Ectodermal cell (in vitro differentiated cells): ENCODE data around the gene PITPNM2.

Experiments
- H3K27ac ChIP-seq: 2 replicates; pipeline ENCODE4 v1.7.0; 2013; ENCODE audit warnings: mild to moderate bottlenecking, low read depth, low read length; ENCODE audit not compliant: insufficient read depth, poor library complexity, severe bottlenecking
- H3K27me3 ChIP-seq: 2 replicates; pipeline ENCODE4 v1.7.0; 2013; ENCODE audit warnings: mild to moderate bottlenecking, low read length; ENCODE audit not compliant: insufficient read depth, control insufficient read depth, poor library complexity, severe bottlenecking
- H3K36me3 ChIP-seq: one replicate; pipeline ENCODE4 v1.7.0; 2013; ENCODE audit warnings: low read length; ENCODE audit not compliant: control insufficient read depth, insufficient read depth
- H3K4me1 ChIP-seq: one replicate; pipeline ENCODE4 v1.7.0; 2013; ENCODE audit warnings: low read length; ENCODE audit not compliant: control insufficient read depth, insufficient read depth
- H3K4me3 ChIP-seq: 2 replicates; pipeline ENCODE4 v1.7.0; 2013; ENCODE audit warnings: low read depth, low read length, control low read depth; ENCODE audit not compliant: insufficient read depth
- H3K9me3 ChIP-seq: 2 replicates; pipeline ENCODE4 v1.7.0; 2013; ENCODE audit warnings: mild to moderate bottlenecking, low read length, moderate library complexity; ENCODE audit not compliant: control insufficient read depth
- whole genome bisulfite sequencing, 2 experiments: methylation state at CpG; one replicate each; pipeline ENCODE4 v1.1.7; 2013; ENCODE audit warnings: missing lambda C conversion rate in 2 of 2; 5-methylcytosine and 5-hydroxymethylcytosine counted together

Gene PITPNM2

GRCh38 chr12:123134826-123135225 is 16.1 kb downstream of the PITPNM2 start:
- Histone ChIP-seq H3K27me3 (no peaks in the 10 kb centered on the region), H3K4me1 (peaks cover 9% of the 10 kb centered on the region), H3K4me3 (no peak overlapping the region), H3K9me3 (no peaks in the 10 kb centered on the region), H3K36me3 (no peaks in the 10 kb centered on the region), H3K27ac (no peak overlapping the region)
- WGBS, 2 experiments, result 94 to 95% methylated on average over 5 to 6 of the region's 6 CpGs

- H3K27ac ChIP-seq, result no peak overlapping the region
- no peaks in the 10 kb centered on the region for H3K27me3 ChIP-seq
- H3K9me3 ChIP-seq, result no peaks in the 10 kb centered on the region
- no peaks in the 10 kb centered on the region for H3K36me3 ChIP-seq
- peaks cover 5% of the 10 kb centered on the region for H3K4me1 ChIP-seq
- no peak overlapping the region for H3K4me3 ChIP-seq
- 94 to 95% methylated on average over 9 of the region's 9 CpGs for WGBS, 2 experiments
Measured at GRCh38 chr12:123134271-123134671, 16.6 kb downstream of the PITPNM2 start.

- no peak overlapping the region for H3K27ac ChIP-seq
- H3K36me3 ChIP-seq, result no peaks in the 10 kb centered on the region
- H3K4me1 ChIP-seq, result peaks cover 5% of the 10 kb centered on the region
- no peaks in the 10 kb centered on the region for H3K27me3 ChIP-seq
- H3K9me3 ChIP-seq, result no peaks in the 10 kb centered on the region
- WGBS, 2 experiments, result 90 to 95% methylated on average over 9 of the region's 9 CpGs
- no peak overlapping the region for H3K4me3 ChIP-seq
Measured at GRCh38 chr12:123133701-123134100, 17.2 kb downstream of the PITPNM2 start.

- Histone ChIP-seq H3K27ac (no peak overlapping the region), H3K9me3 (no peaks in the 10 kb centered on the region), H3K27me3 (no peaks in the 10 kb centered on the region), H3K36me3 (no peaks in the 10 kb centered on the region), H3K4me1 (peaks cover 5% of the 10 kb centered on the region), H3K4me3 (no peak overlapping the region)
- WGBS, 2 experiments, result 88 to 95% methylated on average over 3 of the region's 3 CpGs
Measured at GRCh38 chr12:123132951-123133619, 17.8 kb downstream of the PITPNM2 start.

DNA sequence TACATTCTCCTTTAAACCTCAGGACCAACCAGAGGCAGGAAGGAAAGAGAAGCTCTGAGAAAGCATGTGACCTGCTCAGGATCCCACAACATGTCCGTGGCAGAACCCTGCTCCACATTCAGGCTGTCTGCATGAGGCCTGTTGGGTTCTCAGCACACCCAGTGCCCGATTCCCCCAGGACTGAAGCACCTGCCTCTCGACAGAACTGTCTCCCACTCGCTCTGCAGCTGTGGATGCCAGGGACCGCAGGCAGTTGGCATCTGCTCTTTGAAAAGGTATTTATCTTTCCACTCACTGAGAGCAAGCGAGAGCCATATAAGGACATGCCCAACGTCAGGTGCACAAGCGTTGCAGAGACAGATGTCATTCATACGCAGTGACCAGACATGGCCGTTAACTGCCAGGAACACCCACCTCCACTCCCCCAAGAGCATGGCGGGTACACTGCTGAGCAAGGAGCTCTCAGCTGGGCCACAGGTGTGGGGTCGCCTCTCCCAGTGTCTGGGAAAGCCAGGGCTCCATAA is 18.9 kb downstream of the PITPNM2 start:
- H3K27me3 ChIP-seq, result no peaks in the 10 kb centered on the region
- 90 to 92% methylated on average over 12 of the region's 12 CpGs for WGBS, 2 experiments
- no peaks in the 10 kb centered on the region for H3K9me3 ChIP-seq
- no peaks in the 10 kb centered on the region for H3K36me3 ChIP-seq
- H3K4me1 ChIP-seq, result peaks cover 5% of the 10 kb centered on the region
- no peak overlapping the region for H3K27ac ChIP-seq
- H3K4me3 ChIP-seq, result no peak overlapping the region

DNA sequence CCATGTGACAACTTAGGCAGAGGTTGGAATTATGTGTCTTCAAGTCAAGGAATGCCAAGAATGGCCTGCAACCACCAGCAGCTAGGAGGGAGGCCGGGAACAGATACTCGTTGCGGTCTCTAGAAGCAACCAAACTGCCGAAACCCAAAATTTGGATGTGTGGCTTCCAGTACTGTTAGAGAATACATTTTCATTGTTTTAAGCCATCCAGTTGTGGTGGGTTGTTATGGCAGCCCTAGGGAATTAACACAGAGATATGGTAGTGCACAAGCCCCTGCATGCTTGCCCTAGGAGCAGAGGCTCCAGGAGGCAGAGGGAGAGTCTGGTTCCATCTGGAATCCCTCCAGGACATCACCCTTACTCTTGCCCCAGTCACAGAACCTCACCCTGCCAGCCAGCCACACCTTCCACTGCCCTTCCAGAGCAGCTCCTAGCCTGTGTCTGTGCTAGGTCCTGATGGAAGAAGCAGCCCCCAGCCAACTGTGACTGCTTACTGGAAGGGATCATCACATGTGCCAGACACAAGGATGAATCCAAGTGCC is 19.5 kb downstream of the PITPNM2 start:
- Histone ChIP-seq H3K36me3 (no peaks in the 10 kb centered on the region), H3K27ac (no peak overlapping the region), H3K4me3 (no peak overlapping the region), H3K27me3 (no peaks in the 10 kb centered on the region), H3K4me1 (peaks cover 7% of the 10 kb centered on the region), H3K9me3 (no peaks in the 10 kb centered on the region)
- 96% methylated on average over 4 of the region's 4 CpGs for WGBS, 2 experiments

GRCh38 chr12:123129621-123130020 is 21.3 kb downstream of the PITPNM2 start:
- Histone ChIP-seq H3K27me3 (no peaks in the 10 kb centered on the region), H3K9me3 (no peaks in the 10 kb centered on the region), H3K36me3 (no peaks in the 10 kb centered on the region), H3K4me3 (no peak overlapping the region), H3K4me1 (peaks cover 7% of the 10 kb centered on the region), H3K27ac (no peak overlapping the region)
- WGBS, 2 experiments, result 88 to 95% methylated on average over 4 of the region's 4 CpGs

- Histone ChIP-seq H3K27ac (no peak overlapping the region), H3K27me3 (no peaks in the 10 kb centered on the region), H3K9me3 (no peaks in the 10 kb centered on the region), H3K4me3 (no peak overlapping the region), H3K36me3 (no peaks in the 10 kb centered on the region), H3K4me1 (peaks cover 7% of the 10 kb centered on the region)
- WGBS, 2 experiments, result 95 to 98% methylated on average over 6 of the region's 6 CpGs
Measured at GRCh38 chr12:123127182-123127495, 23.8 kb downstream of the PITPNM2 start.

- Histone ChIP-seq H3K36me3 (no peaks in the 10 kb centered on the region), H3K27me3 (no peaks in the 10 kb centered on the region), H3K4me1 (peaks cover 3% of the 10 kb centered on the region), H3K4me3 (no peak overlapping the region), H3K27ac (no peak overlapping the region), H3K9me3 (no peaks in the 10 kb centered on the region)
- WGBS, 2 experiments, result 88 to 90% methylated on average over 6 of the region's 6 CpGs
Measured at GRCh38 chr12:123126294-123127181, 24.4 kb downstream of the PITPNM2 start.

DNA sequence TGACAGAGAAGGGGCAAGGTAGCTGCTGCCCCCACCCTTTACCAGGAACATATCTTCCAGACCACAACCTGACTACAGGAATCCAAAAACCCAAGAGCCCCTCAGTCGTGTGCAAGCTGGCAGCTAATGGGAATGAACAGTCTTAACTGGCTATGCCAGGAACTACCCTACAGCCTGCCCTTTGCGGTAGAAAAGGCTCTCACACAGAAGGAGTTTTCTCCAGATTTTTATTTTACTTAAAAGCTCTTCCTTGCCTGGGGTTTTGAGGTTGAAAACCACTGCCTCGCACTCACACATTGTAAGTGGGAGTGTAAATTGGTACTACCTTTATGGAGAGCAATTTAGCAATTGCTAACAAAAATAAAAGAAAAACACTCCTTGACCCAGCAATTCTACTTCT is 28.3 kb downstream of the PITPNM2 start:
- H3K27ac ChIP-seq, result no peak overlapping the region
- H3K9me3 ChIP-seq, result no peaks in the 10 kb centered on the region
- 91 to 100% methylated on average over 2 of the region's 3 CpGs for WGBS, 2 experiments
- no peak overlapping the region for H3K4me3 ChIP-seq
- peaks cover 3% of the 10 kb centered on the region for H3K4me1 ChIP-seq
- H3K36me3 ChIP-seq, result no peaks in the 10 kb centered on the region
- H3K27me3 ChIP-seq, result peaks cover 8% of the 10 kb centered on the region
